PC-9 (cell line): ENCODE results near the gene SLC44A3.

Source experiments
- CTCF ChIP-seq: fragments of 200-600 bp; sonication (generic); conservative IDR thresholded peaks from 2 replicates; pipeline ENCODE4 v1.6.1; 2017; ENCODE audit warnings: mixed run types, antibody characterized with exemption, mild to moderate bottlenecking, moderate library complexity
- EZH2 ChIP-seq: fragments of 200-600 bp; sonication (generic); IDR thresholded peaks from 2 replicates; pipeline ENCODE4 v1.8.0; 2017; ENCODE audit warnings: antibody characterized with exemption, low read depth

- TF ChIP-seq CTCF, result no peak
- TF ChIP-seq EZH2, result no peak
Observed at GRCh38 chr1:94871031-94871430, 50.9 kb downstream of the SLC44A3 start.
